ENCODE results near the gene SCN1B. TPM values are rescaled to one million over a fixed set of nuclear protein-coding genes. Genes with fewer than 3 reads are reported as not detected.
"Not testable (repeated sequence)": the region's sequence is repeated elsewhere in the genome, so short reads cannot be mapped to it uniquely, and the experiment has no call there.

SCN1B gene
- total and polyA plus RNA-seq, 4 donors = 5.8 to 24.0 (median 16.7) TPM

DNA sequence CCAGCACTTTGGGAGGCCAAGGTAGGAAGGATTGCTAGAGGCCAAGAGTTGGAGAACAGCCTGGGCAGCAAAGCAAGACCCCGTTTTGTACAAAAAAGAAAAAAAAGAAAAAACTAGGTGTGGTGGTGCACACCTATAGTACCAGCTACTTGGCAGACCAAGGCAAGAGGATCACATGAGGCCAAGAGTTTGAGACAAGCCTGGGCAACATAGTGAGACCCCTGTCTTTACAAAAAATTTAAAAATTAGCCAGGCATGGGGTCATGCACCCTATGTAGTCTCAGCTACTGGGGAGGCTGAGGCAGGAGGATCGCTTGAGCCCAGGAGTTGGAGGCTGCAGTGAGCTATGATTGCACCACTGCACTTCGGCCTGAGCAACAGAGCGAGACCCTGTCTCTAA, 15.5 kb upstream of the SCN1B start:
- H3K4me1 ChIP-seq (ENCODE audit: control insufficient read depth, insufficient read depth, low read length); H3K9me3 ChIP-seq (ENCODE audit: control insufficient read depth, insufficient read depth, low read length); H3K27ac ChIP-seq (ENCODE audit: low read depth, low read length); H3K27me3 ChIP-seq (ENCODE audit: control insufficient read depth, insufficient read depth, low read length); DNase-seq (ENCODE audit: low read depth in 4 of 6, low spot score in 6 of 6); H3K4me3 ChIP-seq (ENCODE audit: low read depth, low read length): not testable (repeated sequence)
- 100% methylated on average over 2 of the region's 4 CpGs for WGBS (ENCODE audit: insufficient coverage)
- peaks cover 99% of the 10 kb centered on the region for H3K36me3 ChIP-seq (ENCODE audit: control insufficient read depth, insufficient read depth, low read length)

DNA sequence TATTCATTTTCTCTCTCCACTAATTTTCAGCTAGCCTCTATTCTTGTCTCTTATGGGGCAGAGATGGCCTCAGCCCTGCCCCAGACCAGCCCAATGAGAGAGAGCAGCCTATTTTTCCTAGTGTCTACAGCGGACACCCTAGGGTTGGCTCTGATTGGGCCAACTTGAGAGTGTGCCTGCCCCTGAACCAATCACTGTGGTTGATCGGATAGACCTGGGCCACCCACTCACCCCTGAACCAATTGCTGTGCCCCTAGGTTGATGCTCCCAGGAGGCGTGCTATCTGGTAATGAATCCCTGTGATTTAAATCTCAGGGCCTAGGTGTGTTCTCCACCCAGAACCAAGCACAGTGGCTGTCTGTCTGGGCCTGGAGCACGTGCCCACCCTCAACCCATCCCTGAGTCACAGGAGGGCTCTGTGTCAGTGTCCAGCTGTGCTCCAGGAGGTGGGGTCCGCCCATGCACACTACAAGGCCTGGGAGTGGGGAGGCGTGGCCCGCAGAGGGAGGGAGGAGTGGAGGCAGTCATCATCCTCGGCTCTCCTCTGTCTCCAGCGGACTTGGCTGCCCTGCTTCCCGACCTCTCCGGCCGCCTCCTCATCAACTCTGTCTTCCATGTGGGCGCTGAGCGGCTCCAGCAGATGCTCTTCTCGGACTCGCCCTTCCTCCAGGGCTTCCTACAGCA, 14.9 kb upstream of the SCN1B start:
- H3K27ac ChIP-seq (ENCODE audit: low read depth, low read length) = no peak overlapping the region
- peaks cover 2% of the 10 kb centered on the region for H3K4me1 ChIP-seq (ENCODE audit: control insufficient read depth, insufficient read depth, low read length)
- H3K27me3 ChIP-seq (ENCODE audit: control insufficient read depth, insufficient read depth, low read length) = no peaks in the 10 kb centered on the region
- H3K9me3 ChIP-seq (ENCODE audit: control insufficient read depth, insufficient read depth, low read length) = no peaks in the 10 kb centered on the region
- WGBS (ENCODE audit: insufficient coverage) = 90% methylated on average over 14 of the region's 16 CpGs
- no peak overlapping the region for H3K4me3 ChIP-seq (ENCODE audit: low read depth, low read length)
- peaks cover 98% of the 10 kb centered on the region for H3K36me3 ChIP-seq (ENCODE audit: control insufficient read depth, insufficient read depth, low read length)
- DNase-seq (ENCODE audit: low read depth in 4 of 6, low spot score in 6 of 6) = no peak

DNA sequence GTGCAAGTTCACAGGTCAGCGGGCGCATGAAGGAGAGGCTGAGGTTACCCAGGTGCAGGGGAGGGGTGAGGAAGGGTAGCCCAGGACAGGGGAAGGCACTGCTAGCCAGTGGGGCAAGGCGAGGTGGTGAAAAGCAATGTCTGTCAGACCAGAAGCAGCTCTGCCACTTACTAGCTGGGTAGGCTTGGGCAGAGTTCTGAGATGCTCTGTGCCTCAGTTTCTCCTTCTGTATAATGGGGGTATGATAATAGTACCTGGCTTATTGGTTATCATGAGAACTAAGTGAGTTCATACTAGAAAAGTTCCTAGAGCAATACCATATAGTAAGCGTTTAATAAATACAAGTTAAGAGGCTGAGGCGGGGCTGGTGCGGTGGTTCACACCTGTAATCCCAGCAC, 14.3 kb upstream of the SCN1B start:
- Histone ChIP-seq H3K4me1 (ENCODE audit: control insufficient read depth, insufficient read depth, low read length) (peaks cover 2% of the 10 kb centered on the region), H3K27ac (ENCODE audit: low read depth, low read length) (no peak overlapping the region), H3K36me3 (ENCODE audit: control insufficient read depth, insufficient read depth, low read length) (peaks cover 98% of the 10 kb centered on the region), H3K9me3 (ENCODE audit: control insufficient read depth, insufficient read depth, low read length) (no peaks in the 10 kb centered on the region), H3K4me3 (ENCODE audit: low read depth, low read length) (no peak overlapping the region), H3K27me3 (ENCODE audit: control insufficient read depth, insufficient read depth, low read length) (no peaks in the 10 kb centered on the region)
- DNase-seq (ENCODE audit: low read depth in 4 of 6, low spot score in 6 of 6) = no peak
- 98% methylated on average over 5 of the region's 6 CpGs for WGBS (ENCODE audit: insufficient coverage)

DNA sequence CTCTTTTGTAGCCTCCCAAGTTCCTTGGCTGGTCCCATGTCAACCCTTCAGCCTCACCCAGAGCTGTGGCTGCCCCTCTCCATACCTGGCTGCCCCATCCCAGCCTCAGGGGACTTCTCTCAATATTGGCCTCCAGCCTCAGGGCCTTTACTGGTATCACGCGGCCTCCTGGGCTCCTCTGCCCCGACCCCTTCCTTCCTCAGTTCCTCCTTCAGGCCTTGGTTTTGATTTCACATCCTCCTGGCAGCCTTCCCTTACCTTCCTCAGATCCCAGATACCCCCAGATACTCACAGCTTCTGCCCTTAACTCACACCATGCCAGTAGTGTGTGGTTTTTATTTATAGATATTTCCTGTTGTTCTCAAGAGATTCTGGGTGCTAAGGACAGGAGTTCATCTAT, 12.8 kb upstream of the SCN1B start:
- Histone ChIP-seq H3K36me3 (ENCODE audit: control insufficient read depth, insufficient read depth, low read length) (peaks cover 98% of the 10 kb centered on the region), H3K9me3 (ENCODE audit: control insufficient read depth, insufficient read depth, low read length) (no peaks in the 10 kb centered on the region), H3K27me3 (ENCODE audit: control insufficient read depth, insufficient read depth, low read length) (no peaks in the 10 kb centered on the region), H3K4me1 (ENCODE audit: control insufficient read depth, insufficient read depth, low read length) (peaks cover 2% of the 10 kb centered on the region), H3K4me3 (ENCODE audit: low read depth, low read length) (no peak overlapping the region), H3K27ac (ENCODE audit: low read depth, low read length) (no peak overlapping the region)
- WGBS (ENCODE audit: insufficient coverage) = 91% methylated on average over 3 of the region's 3 CpGs
- DNase-seq (ENCODE audit: low read depth in 4 of 6, low spot score in 6 of 6) = no peak

DNA sequence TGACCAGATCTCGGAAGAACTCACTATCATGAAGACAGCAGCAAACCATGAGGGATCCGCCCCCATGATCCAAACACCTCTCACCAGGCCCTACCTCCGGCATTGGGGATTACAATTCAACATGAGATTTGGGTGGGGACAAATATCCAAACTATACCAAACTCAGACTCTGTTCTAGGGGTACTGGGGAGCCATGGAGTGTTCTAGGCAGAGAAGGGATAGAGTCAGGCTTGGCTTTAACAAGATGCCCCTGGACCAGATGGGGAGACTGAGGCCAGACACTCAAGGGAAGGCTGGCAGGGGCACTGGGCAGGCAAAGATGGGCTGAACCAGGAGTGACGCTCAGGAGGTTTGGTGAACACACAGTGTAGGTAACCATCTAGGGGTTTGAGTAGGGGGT, 11.9 kb upstream of the SCN1B start:
- Histone ChIP-seq H3K27ac (ENCODE audit: low read depth, low read length) (no peak overlapping the region), H3K27me3 (ENCODE audit: control insufficient read depth, insufficient read depth, low read length) (no peaks in the 10 kb centered on the region), H3K4me1 (ENCODE audit: control insufficient read depth, insufficient read depth, low read length) (no peaks in the 10 kb centered on the region), H3K4me3 (ENCODE audit: low read depth, low read length) (no peak overlapping the region), H3K36me3 (ENCODE audit: control insufficient read depth, insufficient read depth, low read length) (peaks cover 98% of the 10 kb centered on the region), H3K9me3 (ENCODE audit: control insufficient read depth, insufficient read depth, low read length) (no peaks in the 10 kb centered on the region)
- 100% methylated on average over 1 of the region's 4 CpGs for WGBS (ENCODE audit: insufficient coverage)
- no peak for DNase-seq (ENCODE audit: low read depth in 4 of 6, low spot score in 6 of 6)

DNA sequence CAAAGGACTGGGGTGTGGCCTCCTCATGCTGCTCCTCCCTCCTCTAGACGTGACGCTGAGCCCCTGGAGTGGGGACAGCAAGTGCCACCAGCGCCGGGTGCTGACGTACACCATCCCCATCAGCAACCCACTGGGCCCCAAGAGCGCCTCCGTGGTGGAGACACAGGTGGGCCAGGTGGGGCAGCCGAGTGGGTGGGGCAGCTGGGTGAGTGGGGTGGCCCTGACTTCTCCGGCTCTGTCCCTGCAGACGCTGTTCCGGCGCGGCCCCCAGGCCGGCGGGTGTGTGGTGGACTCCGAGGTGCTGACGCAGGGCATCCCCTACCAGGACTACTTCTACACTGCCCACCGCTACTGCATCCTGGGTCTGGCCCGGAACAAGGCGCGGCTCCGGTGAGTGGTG, 11.1 kb upstream of the SCN1B start:
- Histone ChIP-seq H3K9me3 (ENCODE audit: control insufficient read depth, insufficient read depth, low read length) (no peaks in the 10 kb centered on the region), H3K4me3 (ENCODE audit: low read depth, low read length) (no peak overlapping the region), H3K27ac (ENCODE audit: low read depth, low read length) (no peak overlapping the region), H3K4me1 (ENCODE audit: control insufficient read depth, insufficient read depth, low read length) (no peaks in the 10 kb centered on the region), H3K27me3 (ENCODE audit: control insufficient read depth, insufficient read depth, low read length) (no peaks in the 10 kb centered on the region), H3K36me3 (ENCODE audit: control insufficient read depth, insufficient read depth, low read length) (peaks cover 98% of the 10 kb centered on the region)
- DNase-seq (ENCODE audit: low read depth in 4 of 6, low spot score in 6 of 6) = no peak
- WGBS (ENCODE audit: insufficient coverage) = 92% methylated on average over 17 of the region's 22 CpGs

DNA sequence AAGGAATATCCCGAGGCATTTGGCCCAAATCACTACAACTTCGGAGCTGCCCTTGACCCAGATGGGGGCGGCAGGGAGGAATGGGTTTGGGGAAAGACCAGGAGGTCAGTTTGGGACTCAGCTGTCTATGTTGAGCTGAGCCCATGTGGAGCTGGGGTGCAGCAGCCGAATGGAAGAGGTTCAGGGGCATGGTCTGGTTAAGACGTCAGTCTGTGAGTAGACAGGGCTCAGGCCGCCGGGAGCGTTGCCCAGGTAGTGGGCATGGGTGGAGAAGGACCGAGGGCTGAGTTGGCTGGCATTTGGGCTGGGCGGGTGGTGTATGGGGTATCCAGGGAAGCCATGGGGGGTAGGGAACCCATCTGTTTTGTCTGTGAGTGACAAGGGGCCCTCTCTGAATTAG, 9.3 kb upstream of the SCN1B start:
- 93% methylated on average over 8 of the region's 10 CpGs for WGBS (ENCODE audit: insufficient coverage)
- Histone ChIP-seq H3K9me3 (ENCODE audit: control insufficient read depth, insufficient read depth, low read length) (no peaks in the 10 kb centered on the region), H3K4me3 (ENCODE audit: low read depth, low read length) (no peak overlapping the region), H3K4me1 (ENCODE audit: control insufficient read depth, insufficient read depth, low read length) (no peaks in the 10 kb centered on the region), H3K27ac (ENCODE audit: low read depth, low read length) (no peak overlapping the region), H3K36me3 (ENCODE audit: control insufficient read depth, insufficient read depth, low read length) (peaks cover 98% of the 10 kb centered on the region), H3K27me3 (ENCODE audit: control insufficient read depth, insufficient read depth, low read length) (no peaks in the 10 kb centered on the region)
- DNase-seq (ENCODE audit: low read depth in 4 of 6, low spot score in 6 of 6) = no peak

DNA sequence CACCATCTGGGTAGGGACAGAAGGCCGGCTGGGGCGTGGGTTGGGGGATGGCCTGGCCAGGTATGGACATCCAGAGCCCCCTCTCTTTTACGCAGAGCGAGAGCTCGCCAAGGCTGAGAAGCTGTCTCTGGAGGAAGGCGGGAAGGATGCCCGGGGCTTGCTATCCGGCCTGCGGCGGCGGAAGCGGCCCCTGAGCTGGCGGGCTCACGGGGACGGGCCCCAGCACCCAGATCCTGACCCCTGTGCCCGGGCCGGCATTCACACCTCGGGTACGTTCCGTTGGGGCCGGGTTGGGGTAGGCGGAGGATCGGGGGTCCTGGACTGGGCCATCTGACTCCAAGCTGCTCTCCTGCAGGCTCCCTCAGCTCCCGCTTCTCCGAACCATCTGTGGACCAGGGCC, 8.7 kb upstream of the SCN1B start:
- no peak overlapping the region for H3K27ac ChIP-seq (ENCODE audit: low read depth, low read length)
- H3K36me3 ChIP-seq (ENCODE audit: control insufficient read depth, insufficient read depth, low read length) = peaks cover 98% of the 10 kb centered on the region
- H3K4me3 ChIP-seq (ENCODE audit: low read depth, low read length) = no peak overlapping the region
- H3K9me3 ChIP-seq (ENCODE audit: control insufficient read depth, insufficient read depth, low read length) = no peaks in the 10 kb centered on the region
- WGBS (ENCODE audit: insufficient coverage) = 96% methylated on average over 25 of the region's 25 CpGs
- no peaks in the 10 kb centered on the region for H3K4me1 ChIP-seq (ENCODE audit: control insufficient read depth, insufficient read depth, low read length)
- H3K27me3 ChIP-seq (ENCODE audit: control insufficient read depth, insufficient read depth, low read length) = no peaks in the 10 kb centered on the region
- DNase-seq (ENCODE audit: low read depth in 4 of 6, low spot score in 6 of 6) = no peak

DNA sequence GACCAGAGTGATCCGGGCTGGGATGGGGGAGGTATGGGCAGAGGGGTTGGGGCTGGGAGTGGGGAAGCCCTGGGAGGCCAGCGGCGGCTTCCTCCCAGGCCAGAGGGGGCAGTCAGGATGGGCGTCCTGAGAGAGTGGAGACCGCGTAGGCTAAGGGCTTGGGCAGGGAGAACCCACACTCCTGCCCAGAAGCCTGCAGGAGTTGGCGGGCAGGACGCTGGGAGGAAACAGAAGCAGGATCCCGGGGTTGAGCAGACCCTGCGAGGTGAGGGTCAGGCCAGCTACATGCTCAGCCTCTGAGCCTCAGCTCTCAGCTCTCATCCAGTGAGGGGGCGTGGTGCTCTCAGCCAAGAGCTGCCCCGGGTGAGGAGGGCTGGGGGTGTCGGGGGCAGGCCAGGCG, 7.8 kb upstream of the SCN1B start:
- 87% methylated on average over 10 of the region's 14 CpGs for WGBS (ENCODE audit: insufficient coverage)

DNA sequence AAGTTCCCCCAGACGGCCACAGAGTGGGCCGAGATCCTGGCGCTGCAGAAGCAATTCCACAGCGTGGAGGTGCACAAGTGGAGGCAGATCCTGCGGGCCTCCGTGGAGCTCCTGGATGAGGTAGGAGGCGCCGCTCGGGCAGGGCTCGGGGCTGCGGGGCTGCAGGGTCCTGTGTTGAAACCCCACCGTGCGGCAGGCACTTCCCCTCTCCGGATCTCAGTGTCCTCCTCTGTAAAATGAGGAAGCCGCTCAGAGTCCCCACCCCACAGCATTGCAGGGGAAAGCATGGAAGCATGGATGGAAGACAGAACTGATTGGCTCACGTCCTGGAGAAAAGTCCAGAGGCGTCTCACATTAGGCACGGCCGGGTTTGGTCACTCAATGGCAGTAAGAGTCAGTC, 6.8 kb upstream of the SCN1B start:
- Histone ChIP-seq H3K4me1 (ENCODE audit: control insufficient read depth, insufficient read depth, low read length) (no peaks in the 10 kb centered on the region), H3K4me3 (ENCODE audit: low read depth, low read length) (no peak overlapping the region), H3K27ac (ENCODE audit: low read depth, low read length) (no peak overlapping the region), H3K36me3 (ENCODE audit: control insufficient read depth, insufficient read depth, low read length) (peaks cover 98% of the 10 kb centered on the region), H3K9me3 (ENCODE audit: control insufficient read depth, insufficient read depth, low read length) (no peaks in the 10 kb centered on the region), H3K27me3 (ENCODE audit: control insufficient read depth, insufficient read depth, low read length) (no peaks in the 10 kb centered on the region)
- no peak for DNase-seq (ENCODE audit: low read depth in 4 of 6, low spot score in 6 of 6)
- WGBS (ENCODE audit: insufficient coverage) = 94% methylated on average over 12 of the region's 19 CpGs

More for the DNA sequence above, 7.8 kb upstream of the SCN1B start:
- H3K27ac ChIP-seq (ENCODE audit: low read depth, low read length) = no peak overlapping the region
- DNase-seq (ENCODE audit: low read depth in 4 of 6, low spot score in 6 of 6) = no peak
- H3K4me1 ChIP-seq (ENCODE audit: control insufficient read depth, insufficient read depth, low read length) = no peaks in the 10 kb centered on the region
- H3K36me3 ChIP-seq (ENCODE audit: control insufficient read depth, insufficient read depth, low read length) = peaks cover 99% of the 10 kb centered on the region
- H3K9me3 ChIP-seq (ENCODE audit: control insufficient read depth, insufficient read depth, low read length) = no peaks in the 10 kb centered on the region
- no peaks in the 10 kb centered on the region for H3K27me3 ChIP-seq (ENCODE audit: control insufficient read depth, insufficient read depth, low read length)
- H3K4me3 ChIP-seq (ENCODE audit: low read depth, low read length) = no peak overlapping the region

All from spinal cord (tissue), 10 donors.